SK-N-SH treated with all-trans-retinoic acid at 6 μM for 48 hours (cell line): ENCODE measurements around the gene CALML5.

Source experiments
- CSDC2 ChIP-seq: fragments of 250-450 bp; sonication (Bioruptor Pico); IDR thresholded peaks from 2 replicates; pipeline ENCODE4 v1.5.0; 2020; ENCODE audit warnings: mild to moderate bottlenecking, moderate library complexity
- ESRRG ChIP-seq: fragments of 250-450 bp; sonication (Bioruptor Pico); IDR thresholded peaks from 2 replicates; pipeline ENCODE4 v1.6.1; 2021; ENCODE audit warnings: mild to moderate bottlenecking
- OSR1 ChIP-seq: fragments of 250-450 bp; sonication (Bioruptor Pico); IDR thresholded peaks from 2 replicates; pipeline ENCODE4 v1.8.0; 2022; ENCODE audit warnings: moderate library complexity, mild to moderate bottlenecking, inconsistent platforms
- PATZ1 ChIP-seq: fragments of 250-450 bp; sonication (Bioruptor Pico); IDR thresholded peaks from 2 replicates; pipeline ENCODE4 v1.8.0; 2020; ENCODE audit warnings: mild to moderate bottlenecking, moderate library complexity, borderline replicate concordance
- TCF4 ChIP-seq: fragments of 250-450 bp; sonication (Bioruptor Pico); IDR thresholded peaks from 2 replicates; pipeline ENCODE4 v1.8.0; 2021; ENCODE audit warnings: mild to moderate bottlenecking, moderate library complexity, borderline replicate concordance
- ZC3H10 ChIP-seq: fragments of 250-450 bp; sonication (Bioruptor Pico); IDR thresholded peaks from 2 replicates; pipeline ENCODE4 v1.5.1; 2021; ENCODE audit warnings: mild to moderate bottlenecking, moderate library complexity
- ZNF565 ChIP-seq: fragments of 450-650 bp; formaldehyde crosslinking; conservative IDR thresholded peaks from 2 replicates; pipeline ENCODE4 v1.5.0; 2020; ENCODE audit warnings: low read depth, mild to moderate bottlenecking, moderate library complexity

- TF ChIP-seq PATZ1 (CRISPR knock-in tag), result no peak
- TF ChIP-seq ESRRG (CRISPR knock-in tag), result no peak
- no peak for TF ChIP-seq TCF4 (CRISPR knock-in tag)
- no peak for TF ChIP-seq OSR1 (CRISPR knock-in tag)
- TF ChIP-seq ZNF565 (CRISPR knock-in tag), result no peak
- no peak for TF ChIP-seq ZC3H10 (CRISPR knock-in tag)
- no peak for TF ChIP-seq CSDC2 (CRISPR knock-in tag)
Measured at GRCh38 chr10:5512881-5513612, 13.7 kb upstream of the CALML5 start.
